ENCODE results near the gene TOP2A. TPM values are rescaled to one million over a fixed set of nuclear protein-coding genes. Genes with fewer than 3 reads are reported as not detected.

TOP2A gene
- polyA plus RNA-seq, 4 donors: 1.1 to 69.9 (median 20.3) TPM

DNA sequence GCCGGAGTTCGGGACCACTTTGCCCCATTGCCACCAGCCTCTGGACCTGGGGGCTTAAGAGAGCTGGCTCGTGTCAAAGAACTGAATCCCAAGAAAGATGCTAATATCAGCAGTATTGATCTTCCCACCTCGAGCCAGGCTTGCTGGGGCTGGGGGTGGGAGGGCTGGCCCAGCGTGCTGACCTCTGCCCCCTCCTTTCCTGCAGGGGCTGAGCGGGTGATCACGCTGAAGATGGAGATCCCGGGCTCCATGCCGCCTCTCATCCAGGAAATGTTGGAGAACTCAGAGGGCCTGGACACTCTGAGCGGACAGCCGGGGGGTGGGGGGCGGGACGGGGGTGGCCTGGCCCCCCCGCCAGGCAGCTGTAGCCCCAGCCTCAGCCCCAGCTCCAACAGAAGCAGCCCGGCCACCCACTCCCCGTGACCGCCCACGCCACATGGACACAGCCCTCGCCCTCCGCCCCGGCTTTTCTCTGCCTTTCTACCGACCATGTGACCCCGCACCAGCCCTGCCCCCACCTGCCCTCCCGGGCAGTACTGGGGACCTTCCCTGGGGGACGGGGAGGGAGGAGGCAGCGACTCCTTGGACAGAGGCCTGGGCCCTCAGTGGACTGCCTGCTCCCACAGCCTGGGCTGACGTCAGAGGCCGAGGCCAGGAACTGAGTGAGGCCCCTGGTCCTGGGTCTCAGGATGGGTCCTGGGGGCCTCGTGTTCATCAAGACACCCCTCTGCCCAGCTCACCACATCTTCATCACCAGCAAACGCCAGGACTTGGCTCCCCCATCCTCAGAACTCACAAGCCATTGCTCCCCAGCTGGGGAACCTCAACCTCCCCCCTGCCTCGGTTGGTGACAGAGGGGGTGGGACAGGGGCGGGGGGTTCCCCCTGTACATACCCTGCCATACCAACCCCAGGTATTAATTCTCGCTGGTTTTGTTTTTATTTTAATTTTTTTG, 61.6 kb downstream of the TOP2A start:
- Histone ChIP-seq H3K36me3 (ENCODE audit: control insufficient read depth in 3 of 3, insufficient read depth in 2 of 3, low read depth in 1 of 3, low read length in 3 of 3) (peaks cover 9 to 64% (median 28%) of the 10 kb centered on the region in 3 donors), H3K9me3 (ENCODE audit: control insufficient read depth in 2 of 2, insufficient read depth in 1 of 2, low read depth in 1 of 2, low read length in 1 of 2) (no peaks in the 10 kb centered on the region), H3K27me3 (ENCODE audit: control insufficient read depth in 3 of 3, insufficient read depth in 3 of 3, low read length in 3 of 3) (peaks cover 0 to 11% (median 0%) of the 10 kb centered on the region in 3 donors), H3K4me3 (ENCODE audit: low read depth in 1 of 3, low read length in 3 of 3) (no peak overlapping the region), H3K27ac (ENCODE audit: low read depth in 1 of 3, low read length in 2 of 3) (no peak overlapping the region), H3K4me1 (ENCODE audit: control insufficient read depth in 3 of 3, insufficient read depth in 2 of 3, low read depth in 1 of 3, low read length in 2 of 3) (peaks cover 0 to 37% (median 7%) of the 10 kb centered on the region in 3 donors)
- no peak for FAIRE-seq
- DNase-seq: no peak
- 72 to 78% (median 73%) methylated on average over 31 to 33 of the region's 33 CpGs for WGBS, 3 donors

DNA sequence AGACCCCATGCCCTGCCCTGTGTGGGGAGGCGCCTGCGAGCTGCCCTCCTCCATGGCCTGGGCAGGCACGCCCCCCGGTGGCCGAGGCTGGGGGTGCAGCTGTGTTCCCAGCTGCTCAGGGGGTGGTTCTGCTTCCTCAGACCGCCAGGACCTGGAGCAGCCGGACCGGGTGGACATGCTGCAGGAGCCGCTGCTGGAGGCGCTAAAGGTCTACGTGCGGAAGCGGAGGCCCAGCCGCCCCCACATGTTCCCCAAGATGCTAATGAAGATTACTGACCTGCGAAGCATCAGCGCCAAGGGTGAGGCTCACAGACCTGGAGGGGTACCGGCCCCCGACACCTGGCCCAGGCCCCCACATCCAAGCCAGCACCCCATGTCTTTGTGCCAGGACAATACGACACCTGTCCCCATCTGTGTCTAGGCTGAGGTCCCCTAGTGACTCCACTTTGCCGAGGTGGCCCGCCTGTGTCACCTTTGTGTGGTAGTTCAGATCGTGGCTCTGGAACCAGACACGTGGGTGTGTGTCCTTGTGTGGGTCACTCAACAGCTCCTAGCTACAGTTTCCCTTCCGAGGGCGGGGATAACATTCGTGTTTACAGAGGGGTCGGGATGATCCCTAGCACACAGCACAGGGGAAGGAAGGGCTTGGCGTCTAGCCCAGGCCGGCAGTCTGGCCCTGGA, 62.4 kb downstream of the TOP2A start:
- no peak for FAIRE-seq
- WGBS, 3 donors: 50 to 56% (median 53%) methylated on average over 29 of the region's 29 CpGs
- peak overlapping the region in 1 of 3 donors; percentile 39 for H3K27ac ChIP-seq (ENCODE audit: low read depth in 1 of 3, low read length in 2 of 3)
- peaks cover 0 to 40% (median 7%) of the 10 kb centered on the region in 3 donors for H3K4me1 ChIP-seq (ENCODE audit: control insufficient read depth in 3 of 3, insufficient read depth in 2 of 3, low read depth in 1 of 3, low read length in 2 of 3)
- no peaks in the 10 kb centered on the region for H3K9me3 ChIP-seq (ENCODE audit: control insufficient read depth in 2 of 2, insufficient read depth in 1 of 2, low read depth in 1 of 2, low read length in 1 of 2)
- DNase-seq: peak; percentile 50 to 80
- H3K4me3 ChIP-seq (ENCODE audit: low read depth in 1 of 3, low read length in 3 of 3): no peak overlapping the region
- H3K36me3 ChIP-seq (ENCODE audit: control insufficient read depth in 3 of 3, insufficient read depth in 2 of 3, low read depth in 1 of 3, low read length in 3 of 3): peaks cover 11 to 72% (median 33%) of the 10 kb centered on the region in 3 donors
- peaks cover 0 to 4% (median 0%) of the 10 kb centered on the region in 3 donors for H3K27me3 ChIP-seq (ENCODE audit: control insufficient read depth in 3 of 3, insufficient read depth in 3 of 3, low read length in 3 of 3)

DNA sequence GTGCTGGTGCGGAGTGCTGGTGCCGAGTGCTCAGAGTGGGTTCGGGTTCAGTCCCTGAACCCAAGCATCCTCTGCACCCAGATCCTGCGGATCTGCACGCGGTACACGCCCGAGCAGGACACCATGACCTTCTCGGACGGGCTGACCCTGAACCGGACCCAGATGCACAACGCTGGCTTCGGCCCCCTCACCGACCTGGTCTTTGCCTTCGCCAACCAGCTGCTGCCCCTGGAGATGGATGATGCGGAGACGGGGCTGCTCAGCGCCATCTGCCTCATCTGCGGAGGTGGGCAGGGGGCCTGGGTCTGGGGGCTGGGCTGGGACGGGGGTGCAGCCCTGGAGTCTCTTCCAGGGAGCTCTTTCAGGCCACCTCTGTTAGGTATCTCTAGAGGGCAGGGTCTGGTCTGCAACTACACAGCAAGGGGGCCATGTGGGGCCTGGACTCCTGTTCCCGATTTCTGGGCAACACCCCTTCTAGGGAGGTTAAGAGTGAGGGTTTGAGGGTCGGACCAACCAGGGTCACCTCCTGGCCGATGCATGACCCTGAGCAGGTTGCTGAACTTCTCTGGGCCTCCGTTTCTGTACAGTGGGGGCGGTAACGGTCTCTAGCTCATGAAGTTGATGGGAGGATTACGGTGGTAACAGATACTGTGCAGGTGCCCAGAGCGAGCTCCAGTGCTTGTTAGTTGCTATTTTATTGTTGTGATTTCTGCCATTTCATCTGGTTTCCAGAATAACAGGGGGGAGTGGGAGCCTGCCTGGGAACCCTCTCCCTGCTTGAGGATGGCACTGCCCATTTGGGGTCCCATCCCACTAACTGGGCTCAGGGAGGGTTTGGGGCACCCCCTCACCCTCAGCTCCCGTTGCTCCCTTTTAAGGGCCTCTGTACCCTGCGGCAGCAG, 63.2 kb downstream of the TOP2A start:
- Histone ChIP-seq H3K4me1 (ENCODE audit: control insufficient read depth in 3 of 3, insufficient read depth in 2 of 3, low read depth in 1 of 3, low read length in 2 of 3) (peaks cover 0 to 48% (median 7%) of the 10 kb centered on the region in 3 donors), H3K9me3 (ENCODE audit: control insufficient read depth in 2 of 2, insufficient read depth in 1 of 2, low read depth in 1 of 2, low read length in 1 of 2) (no peaks in the 10 kb centered on the region), H3K36me3 (ENCODE audit: control insufficient read depth in 3 of 3, insufficient read depth in 2 of 3, low read depth in 1 of 3, low read length in 3 of 3) (peaks cover 11 to 80% (median 33%) of the 10 kb centered on the region in 3 donors), H3K27ac (ENCODE audit: low read depth in 1 of 3, low read length in 2 of 3) (peak overlapping the region in 2 of 3 donors; percentile 36 to 39), H3K4me3 (ENCODE audit: low read depth in 1 of 3, low read length in 3 of 3) (no peak overlapping the region), H3K27me3 (ENCODE audit: control insufficient read depth in 3 of 3, insufficient read depth in 3 of 3, low read length in 3 of 3) (no peaks in the 10 kb centered on the region)
- WGBS, 3 donors: 80 to 85% (median 81%) methylated on average over 30 of the region's 30 CpGs
- no peak for FAIRE-seq
- DNase-seq: no peak

- WGBS, 3 donors: 73 to 84% (median 76%) methylated on average over 9 of the region's 9 CpGs
- DNase-seq: no peak
- H3K27ac ChIP-seq (ENCODE audit: low read depth in 1 of 3, low read length in 2 of 3): no peak overlapping the region
- H3K27me3 ChIP-seq (ENCODE audit: control insufficient read depth in 3 of 3, insufficient read depth in 3 of 3, low read length in 3 of 3): no peaks in the 10 kb centered on the region
- H3K4me3 ChIP-seq (ENCODE audit: low read depth in 1 of 3, low read length in 3 of 3): no peak overlapping the region
- H3K36me3 ChIP-seq (ENCODE audit: control insufficient read depth in 3 of 3, insufficient read depth in 2 of 3, low read depth in 1 of 3, low read length in 3 of 3): peaks cover 11 to 96% (median 33%) of the 10 kb centered on the region in 3 donors
- peaks cover 7 to 58% (median 7%) of the 10 kb centered on the region in 3 donors for H3K4me1 ChIP-seq (ENCODE audit: control insufficient read depth in 3 of 3, insufficient read depth in 2 of 3, low read depth in 1 of 3, low read length in 2 of 3)
- H3K9me3 ChIP-seq (ENCODE audit: control insufficient read depth in 2 of 2, insufficient read depth in 1 of 2, low read depth in 1 of 2, low read length in 1 of 2): no peaks in the 10 kb centered on the region
- FAIRE-seq: no peak
Observed at GRCh38 chr17:40352779-40353394, 64.8 kb downstream of the TOP2A start.

GRCh38 chr17:40352237-40352778, 65.4 kb downstream of the TOP2A start:
- peak overlapping the region; percentile 36 to 77 (median 70) for H3K27ac ChIP-seq (ENCODE audit: low read depth in 1 of 3, low read length in 2 of 3)
- 38 to 66% (median 45%) methylated on average over 7 of the region's 7 CpGs for WGBS, 3 donors
- H3K36me3 ChIP-seq (ENCODE audit: control insufficient read depth in 3 of 3, insufficient read depth in 2 of 3, low read depth in 1 of 3, low read length in 3 of 3): peaks cover 11 to 96% (median 33%) of the 10 kb centered on the region in 3 donors
- H3K9me3 ChIP-seq (ENCODE audit: control insufficient read depth in 2 of 2, insufficient read depth in 1 of 2, low read depth in 1 of 2, low read length in 1 of 2): no peaks in the 10 kb centered on the region
- DNase-seq (peak; percentile 71 to 85), FAIRE-seq (no peak)
- peaks cover 7 to 64% (median 12%) of the 10 kb centered on the region in 3 donors for H3K4me1 ChIP-seq (ENCODE audit: control insufficient read depth in 3 of 3, insufficient read depth in 2 of 3, low read depth in 1 of 3, low read length in 2 of 3)
- no peak overlapping the region for H3K4me3 ChIP-seq (ENCODE audit: low read depth in 1 of 3, low read length in 3 of 3)
- H3K27me3 ChIP-seq (ENCODE audit: control insufficient read depth in 3 of 3, insufficient read depth in 3 of 3, low read length in 3 of 3): no peaks in the 10 kb centered on the region

- WGBS, 3 donors: 71 to 81% (median 72%) methylated on average over 27 of the region's 27 CpGs
- Histone ChIP-seq H3K4me3 (ENCODE audit: low read depth in 1 of 3, low read length in 3 of 3) (no peak overlapping the region), H3K36me3 (ENCODE audit: control insufficient read depth in 3 of 3, insufficient read depth in 2 of 3, low read depth in 1 of 3, low read length in 3 of 3) (peaks cover 11 to 98% (median 33%) of the 10 kb centered on the region in 3 donors), H3K4me1 (ENCODE audit: control insufficient read depth in 3 of 3, insufficient read depth in 2 of 3, low read depth in 1 of 3, low read length in 2 of 3) (peaks cover 7 to 71% (median 20%) of the 10 kb centered on the region in 3 donors), H3K27me3 (ENCODE audit: control insufficient read depth in 3 of 3, insufficient read depth in 3 of 3, low read length in 3 of 3) (no peaks in the 10 kb centered on the region), H3K9me3 (ENCODE audit: control insufficient read depth in 2 of 2, insufficient read depth in 1 of 2, low read depth in 1 of 2, low read length in 1 of 2) (no peaks in the 10 kb centered on the region), H3K27ac (ENCODE audit: low read depth in 1 of 3, low read length in 2 of 3) (peak overlapping the region; percentile 36 to 77 (median 70))
- DNase-seq: no peak
- no peak for FAIRE-seq
Observed at GRCh38 chr17:40351359-40352236, 66.1 kb downstream of the TOP2A start.

Data from small intestine (tissue), 7 donors.